GM11168 (cell line): Measurements from ENCODE around the gene SORBS2.
"Not testable (repeated sequence)": the region's sequence is repeated elsewhere in the genome, so short reads cannot be mapped to it uniquely, and the experiment has no call there.

ENCODE experiments used
- in situ Hi-C: fragments of 300-500 bp; cut with MboI; formaldehyde crosslinking; loops from one replicate; pipeline ENCODE4 v1.12.0; 2022; ENCODE audit warnings: low sequenced_read_pairs; ENCODE audit not compliant: unreplicated experiment

SORBS2 gene

GRCh38 chr4:185811509-185812364 is at the start of gene SORBS2:
Gene SORBS2, minus strand, starts transcription at chr4:185812194. Its CDS starts 121,623 bp downstream, at chr4:185690571.
- in situ Hi-C loops, result no loop called here

- in situ Hi-C loops, result no loop called here
Measured at GRCh38 chr4:185859111-185859510, 47.1 kb upstream of the SORBS2 start.

GRCh38 chr4:185857561-185857960 is 45.6 kb upstream of the SORBS2 start:
- in situ Hi-C loops, result not testable (repeated sequence)

- in situ Hi-C loops, result no loop called here
Measured at GRCh38 chr4:185853841-185854240, 41.8 kb upstream of the SORBS2 start.

- in situ Hi-C loops, result no loop called here
Measured at GRCh38 chr4:185852961-185853360, 41.0 kb upstream of the SORBS2 start.

GRCh38 chr4:185849664-185850550 is 37.9 kb upstream of the SORBS2 start:
- in situ Hi-C loops, result no loop called here

GRCh38 chr4:185847352-185848097 is 35.5 kb upstream of the SORBS2 start:
- in situ Hi-C loops, result no loop called here

- in situ Hi-C loops, result no loop called here
Measured at GRCh38 chr4:185846505-185847150, 34.6 kb upstream of the SORBS2 start.

- in situ Hi-C loops, result no loop called here
Measured at GRCh38 chr4:185845966-185846365, 34.0 kb upstream of the SORBS2 start.

GRCh38 chr4:185841451-185841850 is 29.5 kb upstream of the SORBS2 start:
- in situ Hi-C loops, result no loop called here

GRCh38 chr4:185840953-185841352 is 29.0 kb upstream of the SORBS2 start:
- in situ Hi-C loops, result no loop called here

GRCh38 chr4:185840201-185840600 is 28.2 kb upstream of the SORBS2 start:
- in situ Hi-C loops, result no loop called here

GRCh38 chr4:185839770-185840169 is 27.8 kb upstream of the SORBS2 start:
- in situ Hi-C loops, result no loop called here

- in situ Hi-C loops, result no loop called here
Measured at GRCh38 chr4:185839194-185839712, 27.3 kb upstream of the SORBS2 start.

GRCh38 chr4:185838514-185839193 is 26.7 kb upstream of the SORBS2 start:
- in situ Hi-C loops, result no loop called here

GRCh38 chr4:185838104-185838452 is 26.1 kb upstream of the SORBS2 start:
- in situ Hi-C loops, result no loop called here

- in situ Hi-C loops, result no loop called here
Measured at GRCh38 chr4:185837415-185838103, 25.6 kb upstream of the SORBS2 start.

- in situ Hi-C loops, result no loop called here
Measured at GRCh38 chr4:185836241-185837084, 24.5 kb upstream of the SORBS2 start.
